Esophagus squamous epithelium (tissue), 4 donors: ENCODE results near the gene NOX3.

Experiments
- POLR2A ChIP-seq, 4 donors: fragments of 450-650 bp; IDR thresholded peaks; one replicate each; pipeline ENCODE4 v1.6.1; 2017; ENCODE audit warnings: antibody characterized with exemption in 4 of 4, mild to moderate bottlenecking in 4 of 4, moderate library complexity in 3 of 4
- TF ChIP-seq, protein P1 (sequence below), 6 experiments: fragments of 450-650 bp in 4 of 6; fragments of 200-600 bp in 2 of 6; sonication (generic) in 2 of 6; IDR thresholded peaks; one replicate each; pipeline ENCODE4 v1.5.1; 2016 to 2019; ENCODE audit warnings: antibody characterized with exemption in 6 of 6, mild to moderate bottlenecking in 4 of 6, moderate library complexity in 4 of 6

DNA sequence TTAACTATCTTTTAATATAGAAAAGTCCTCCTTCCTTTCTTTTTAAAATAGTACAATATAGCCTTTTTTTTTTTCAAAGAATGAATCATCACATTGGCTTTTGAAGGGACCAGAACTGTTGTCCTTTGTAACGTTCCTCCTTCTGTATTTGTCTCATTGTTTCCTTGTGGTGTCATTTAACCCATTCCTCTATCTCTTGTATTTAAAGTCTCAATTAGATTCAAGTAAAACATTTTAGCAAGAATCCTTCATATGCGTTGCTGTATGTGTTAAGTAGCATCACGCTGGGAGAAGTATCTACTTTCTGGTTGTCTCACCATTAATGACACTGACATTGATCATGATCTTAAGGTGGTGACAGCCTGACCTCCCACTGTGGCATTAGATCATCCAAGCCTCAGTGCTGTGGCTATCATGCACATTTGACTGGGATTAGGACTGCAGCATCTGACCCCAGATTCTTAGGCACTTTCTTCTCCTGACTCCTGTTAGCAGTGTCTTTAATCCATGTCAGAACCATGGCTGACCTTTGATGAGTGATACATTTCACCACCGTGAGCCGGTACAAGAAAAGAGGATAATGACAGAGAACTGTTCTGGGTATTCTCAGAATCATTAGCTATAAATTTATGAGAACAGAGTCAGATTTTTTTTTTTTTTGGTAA is 73.8 kb downstream of the NOX3 start:
- TF ChIP-seq, protein P1, sequence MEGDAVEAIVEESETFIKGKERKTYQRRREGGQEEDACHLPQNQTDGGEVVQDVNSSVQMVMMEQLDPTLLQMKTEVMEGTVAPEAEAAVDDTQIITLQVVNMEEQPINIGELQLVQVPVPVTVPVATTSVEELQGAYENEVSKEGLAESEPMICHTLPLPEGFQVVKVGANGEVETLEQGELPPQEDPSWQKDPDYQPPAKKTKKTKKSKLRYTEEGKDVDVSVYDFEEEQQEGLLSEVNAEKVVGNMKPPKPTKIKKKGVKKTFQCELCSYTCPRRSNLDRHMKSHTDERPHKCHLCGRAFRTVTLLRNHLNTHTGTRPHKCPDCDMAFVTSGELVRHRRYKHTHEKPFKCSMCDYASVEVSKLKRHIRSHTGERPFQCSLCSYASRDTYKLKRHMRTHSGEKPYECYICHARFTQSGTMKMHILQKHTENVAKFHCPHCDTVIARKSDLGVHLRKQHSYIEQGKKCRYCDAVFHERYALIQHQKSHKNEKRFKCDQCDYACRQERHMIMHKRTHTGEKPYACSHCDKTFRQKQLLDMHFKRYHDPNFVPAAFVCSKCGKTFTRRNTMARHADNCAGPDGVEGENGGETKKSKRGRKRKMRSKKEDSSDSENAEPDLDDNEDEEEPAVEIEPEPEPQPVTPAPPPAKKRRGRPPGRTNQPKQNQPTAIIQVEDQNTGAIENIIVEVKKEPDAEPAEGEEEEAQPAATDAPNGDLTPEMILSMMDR (IDR thresholded peaks at IDR 0.05) = no peak
- TF ChIP-seq POLR2A (IDR thresholded peaks at IDR 0.05) = no peak
